NT2/D1 (cell line): Measurements from ENCODE around the gene FEN1.

Experiments used
- SUZ12 ChIP-seq: IDR thresholded peaks from 2 replicates; pipeline ENCODE4 v1.6.1; 2011; ENCODE audit not compliant: insufficient read length, insufficient read depth; ENCODE audit errors: extremely low read depth
- YY1 ChIP-seq: IDR thresholded peaks from 2 replicates; pipeline ENCODE4 v1.6.1; 2011; ENCODE audit not compliant: insufficient read length, insufficient read depth
- ZNF274 ChIP-seq: IDR thresholded peaks from 2 replicates; pipeline ENCODE4 v1.6.1; 2011; ENCODE audit warnings: mild to moderate bottlenecking, low read depth, low read length

GRCh38 chr11:61752925-61753521, 39.7 kb upstream of the FEN1 start:
- TF ChIP-seq SUZ12 = no peak
- TF ChIP-seq YY1 = no peak
- TF ChIP-seq ZNF274 = no peak
